GM19239 (cell line): Measurements from ENCODE around the gene RUFY3.
"Not testable (repeated sequence)": the region's sequence is repeated elsewhere in the genome, so short reads cannot be mapped to it uniquely, and the experiment has no call there.

Source experiments
- DNase-seq: peaks from one replicate; pipeline ENCODE4 v3.0.0; 2011; ENCODE audit warnings: low spot score; ENCODE audit not compliant: insufficient read length
- FAIRE-seq: peaks from 2 replicates; lab custom pipeline; 2011; peaks lifted over from hg19 to GRCh38; lab: Jason Lieb, UNC

RUFY3 gene, protein sequence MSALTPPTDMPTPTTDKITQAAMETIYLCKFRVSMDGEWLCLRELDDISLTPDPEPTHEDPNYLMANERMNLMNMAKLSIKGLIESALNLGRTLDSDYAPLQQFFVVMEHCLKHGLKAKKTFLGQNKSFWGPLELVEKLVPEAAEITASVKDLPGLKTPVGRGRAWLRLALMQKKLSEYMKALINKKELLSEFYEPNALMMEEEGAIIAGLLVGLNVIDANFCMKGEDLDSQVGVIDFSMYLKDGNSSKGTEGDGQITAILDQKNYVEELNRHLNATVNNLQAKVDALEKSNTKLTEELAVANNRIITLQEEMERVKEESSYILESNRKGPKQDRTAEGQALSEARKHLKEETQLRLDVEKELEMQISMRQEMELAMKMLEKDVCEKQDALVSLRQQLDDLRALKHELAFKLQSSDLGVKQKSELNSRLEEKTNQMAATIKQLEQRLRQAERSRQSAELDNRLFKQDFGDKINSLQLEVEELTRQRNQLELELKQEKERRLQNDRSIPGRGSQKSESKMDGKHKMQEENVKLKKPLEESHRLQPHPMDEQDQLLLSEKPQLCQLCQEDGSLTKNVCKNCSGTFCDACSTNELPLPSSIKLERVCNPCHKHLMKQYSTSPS

DNA sequence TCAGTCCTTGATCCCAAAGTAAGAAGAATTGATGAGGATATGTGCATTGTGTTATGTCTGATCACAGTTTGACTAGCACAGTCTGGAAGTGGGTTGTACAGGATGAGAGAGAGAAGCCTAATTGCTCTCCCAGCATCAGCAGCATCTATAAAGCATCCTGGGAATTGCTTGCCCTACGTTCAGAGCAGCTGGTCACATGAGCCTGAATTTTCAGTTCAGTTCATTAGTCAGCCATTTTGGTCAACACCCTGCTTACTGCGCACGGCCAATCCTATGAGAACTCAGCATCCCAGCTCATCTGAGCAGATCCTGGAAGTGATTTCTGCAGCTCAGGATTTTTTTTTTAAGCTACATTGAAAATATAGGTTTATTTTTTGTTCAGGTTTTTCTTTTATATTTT, at the start of gene RUFY3:
TSS of gene RUFY3 (plus strand) at position 218 of the 400 bp plus-strand sequence. CDS start 610 bp downstream, outside the sequence.
- FAIRE-seq: no peak
- no peak for DNase-seq

DNA sequence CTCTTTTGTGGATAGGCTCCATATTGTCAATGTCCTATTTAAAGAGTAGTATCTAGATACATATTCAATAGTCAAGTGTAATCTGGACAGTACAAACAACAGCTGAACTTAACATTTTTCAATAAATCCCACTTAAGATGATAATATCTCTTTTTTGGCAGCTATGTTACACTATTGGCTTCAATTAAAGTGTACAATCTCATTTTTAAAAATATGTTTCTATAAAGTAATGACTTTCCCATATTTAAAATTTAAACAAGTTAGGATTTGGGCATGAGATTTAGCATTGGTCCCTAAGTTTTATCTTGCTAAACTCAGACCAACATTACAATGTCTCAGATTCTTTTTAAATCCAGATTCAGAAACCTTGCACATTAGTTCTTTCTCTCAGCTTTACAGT, 47.6 kb upstream of the RUFY3 start:
- DNase-seq: no peak
- no peak for FAIRE-seq

DNA sequence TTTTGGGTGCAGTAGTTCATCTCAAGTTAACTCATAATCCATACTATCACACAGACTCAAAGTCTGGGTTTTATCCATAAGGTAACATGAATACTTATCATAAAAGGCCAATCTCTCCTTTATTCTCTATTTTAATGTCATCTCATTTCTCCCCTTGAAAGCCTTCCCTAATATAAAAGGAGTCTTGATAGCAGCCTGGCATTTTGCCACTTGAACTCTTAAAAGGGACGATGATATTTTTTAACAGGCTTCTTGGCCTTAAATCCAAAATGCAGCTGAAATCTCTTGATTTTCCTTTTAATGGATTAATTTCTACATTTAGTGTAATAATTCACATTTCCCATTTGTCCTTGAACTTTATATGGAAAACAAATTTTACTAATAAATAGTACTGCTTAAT, 47.0 kb upstream of the RUFY3 start:
- peak; percentile 74 for FAIRE-seq

DNA sequence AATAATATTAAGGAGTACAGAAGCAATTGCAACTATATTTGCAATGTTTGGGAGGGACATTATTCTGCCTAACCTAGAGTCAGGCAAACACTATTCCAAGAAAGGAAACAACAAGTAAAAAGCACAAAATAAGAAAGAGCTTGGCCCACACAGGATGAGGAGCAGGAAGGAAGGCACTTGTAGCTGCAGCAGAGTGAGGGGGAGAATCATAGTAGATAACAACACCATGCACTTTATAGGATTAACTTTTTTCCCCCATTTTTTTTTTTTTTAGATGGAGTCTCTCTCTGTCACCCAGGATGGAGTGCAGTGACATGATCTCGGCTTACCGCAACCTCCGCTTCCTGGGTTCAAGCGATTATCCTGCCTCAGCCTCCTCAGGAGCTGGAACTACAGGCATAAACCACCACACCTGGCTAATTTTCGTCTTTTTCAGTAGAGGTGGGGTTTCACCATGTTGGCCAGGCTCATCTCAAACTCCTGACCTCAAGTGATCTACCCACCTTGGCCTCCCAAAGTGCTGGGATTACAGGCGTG, 45.1 kb upstream of the RUFY3 start:
- FAIRE-seq (peak; percentile 61), DNase-seq (no peak)

More for the DNA sequence above, 47.0 kb upstream of the RUFY3 start:
- DNase-seq: no peak

DNA sequence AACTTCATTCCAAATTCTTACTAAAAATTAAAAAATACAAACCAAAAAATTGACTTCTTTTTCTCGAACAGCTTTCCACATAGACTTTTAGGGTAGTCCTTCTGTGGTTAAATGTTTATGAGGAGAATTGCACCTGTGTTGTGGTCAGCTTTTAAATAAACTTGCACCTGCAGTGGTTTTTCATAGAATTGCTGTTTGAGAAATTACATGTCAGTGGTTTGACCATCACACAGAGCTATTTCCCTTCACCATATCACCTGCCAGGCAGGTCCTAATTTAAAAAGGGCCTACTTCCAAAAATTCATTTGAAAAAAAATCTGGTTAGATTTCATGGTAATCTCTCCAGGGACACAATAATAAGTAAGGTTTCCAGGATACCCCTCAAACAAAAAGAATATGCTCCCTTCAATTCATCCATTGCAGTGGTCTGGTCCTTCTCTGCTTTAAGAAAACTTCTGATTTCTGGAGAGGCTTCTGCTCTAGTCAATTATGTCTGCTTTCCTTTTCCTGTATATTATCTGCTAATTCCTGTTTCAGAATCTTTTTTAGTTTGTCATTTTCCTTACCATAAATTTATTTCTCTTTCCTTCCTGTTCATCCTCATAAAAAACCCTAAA, 43.3 kb upstream of the RUFY3 start:
- peak; percentile 97 for FAIRE-seq
- no peak for DNase-seq

DNA sequence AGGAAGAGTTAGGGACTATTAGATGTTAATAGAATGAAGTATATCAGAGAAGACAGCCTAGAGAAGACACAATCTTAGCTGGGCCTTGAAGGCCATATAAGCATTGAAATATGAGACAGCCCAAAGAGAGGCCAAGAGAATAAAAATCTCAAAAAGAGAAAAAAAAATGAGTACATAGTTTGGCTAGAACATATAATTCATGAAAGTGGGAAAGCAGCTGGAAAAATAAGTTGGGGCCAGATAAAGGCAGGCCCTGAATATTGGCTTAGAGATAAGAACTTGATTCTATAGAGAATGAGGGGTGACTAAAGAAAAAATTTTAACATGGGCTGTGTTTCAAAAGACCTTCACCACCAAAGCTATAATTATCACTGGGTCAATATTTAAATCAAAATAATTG, 40.8 kb upstream of the RUFY3 start:
- no peak for DNase-seq
- FAIRE-seq: no peak

DNA sequence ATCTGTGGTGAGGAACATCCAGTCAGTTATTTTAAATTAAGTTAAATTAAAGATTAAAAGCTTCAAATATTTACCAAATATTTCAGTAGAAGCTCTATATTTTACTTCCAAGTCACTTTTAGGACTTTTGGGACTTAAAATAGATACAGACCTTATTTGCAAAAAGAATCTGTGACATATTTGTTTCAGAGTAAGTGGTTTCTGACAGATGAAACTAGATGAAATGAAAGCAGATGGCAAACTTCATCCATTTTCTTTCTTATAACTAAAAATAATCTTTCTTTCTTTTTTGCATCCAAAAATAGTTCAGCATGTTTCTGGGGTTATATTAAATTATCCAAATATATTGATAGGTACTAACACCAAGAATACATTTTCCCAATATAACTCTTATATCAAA, 40.1 kb upstream of the RUFY3 start:
- no peak for DNase-seq
- FAIRE-seq: no peak

DNA sequence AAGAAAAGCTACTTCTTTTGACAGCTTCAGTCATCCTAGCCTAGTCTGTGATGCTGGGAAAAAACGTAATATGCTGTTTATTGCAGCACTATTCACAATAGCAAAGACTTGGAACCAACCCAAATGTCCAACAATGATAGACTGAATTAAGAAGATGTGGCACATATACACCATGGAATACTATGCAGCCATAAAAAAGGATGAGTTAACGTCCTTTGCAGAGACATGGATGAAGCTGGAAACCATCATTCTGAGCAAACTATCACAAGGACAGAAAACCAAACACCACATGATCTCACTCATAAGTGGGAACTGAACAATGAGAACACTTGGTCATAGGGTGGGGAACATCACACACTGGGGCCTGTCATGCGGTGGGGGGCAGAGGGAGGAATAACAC, 39.6 kb upstream of the RUFY3 start:
- DNase-seq, FAIRE-seq: not testable (repeated sequence)

DNA sequence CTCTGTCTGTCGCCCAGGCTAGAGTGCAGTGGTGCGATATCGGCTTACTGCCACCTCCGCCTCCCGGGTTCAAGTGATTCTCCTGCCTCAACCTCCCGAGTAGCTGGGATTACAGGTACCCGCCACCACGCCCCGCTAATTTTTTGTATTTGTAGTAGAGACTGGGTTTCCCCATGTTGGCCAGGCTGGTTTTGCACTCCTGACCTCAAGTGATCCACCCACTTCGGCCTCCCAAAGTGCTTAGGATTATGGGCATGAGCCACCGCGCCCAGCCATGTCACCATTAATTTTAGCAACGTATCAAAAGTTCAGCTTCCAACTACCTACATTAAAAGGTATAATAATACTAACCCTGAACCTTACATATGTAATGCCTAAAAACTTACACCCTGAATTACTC, 34.4 kb upstream of the RUFY3 start:
- no peak for DNase-seq
- no peak for FAIRE-seq

DNA sequence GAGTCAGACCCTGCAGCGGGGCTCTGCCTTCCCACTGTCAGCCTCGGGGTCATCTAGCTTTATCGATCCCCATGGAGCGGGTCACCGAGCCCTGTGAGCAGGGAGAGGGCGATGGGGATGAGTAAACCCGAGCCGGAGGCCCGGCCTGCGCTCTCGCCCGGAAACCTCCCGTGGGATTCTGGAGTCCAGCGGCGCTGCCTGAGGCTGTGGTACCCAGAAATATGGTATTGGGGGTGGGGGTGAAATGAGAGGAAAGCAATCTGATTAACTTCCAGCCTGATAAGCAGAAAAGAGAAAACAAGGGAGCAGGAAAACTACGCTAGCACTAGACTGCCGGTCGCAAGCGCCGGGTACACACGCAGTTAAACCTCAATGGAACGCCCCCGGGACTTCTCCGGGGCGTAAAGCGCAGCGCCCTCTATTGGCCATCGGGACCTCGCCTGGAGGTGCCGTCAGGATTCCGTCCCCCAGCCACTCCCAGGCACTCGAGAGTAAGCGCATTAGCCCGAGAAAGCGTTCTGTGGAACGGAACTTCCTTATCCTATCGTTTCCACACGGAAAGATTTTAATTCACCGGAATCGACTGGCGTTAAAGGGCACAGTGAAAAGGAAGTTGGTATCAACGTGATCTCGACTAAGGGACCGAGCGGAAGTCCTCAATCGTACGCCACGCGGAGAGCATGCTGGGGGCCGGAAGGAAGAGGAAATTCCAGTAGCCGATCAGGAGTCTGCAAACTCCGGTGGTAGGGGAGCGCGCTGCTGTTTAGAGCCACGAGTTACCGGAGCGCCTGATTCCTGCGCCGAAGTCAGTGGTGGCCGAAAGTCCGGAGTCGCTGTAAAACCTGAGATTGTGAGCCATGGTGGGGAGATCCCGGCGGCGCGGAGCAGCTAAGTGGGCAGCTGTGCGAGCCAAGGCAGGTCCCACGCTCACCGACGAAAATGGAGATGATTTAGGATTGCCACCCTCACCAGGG, 33.7 kb upstream of the RUFY3 start, which contains the start of gene UTP3:
TSS of gene UTP3 (plus strand) at position 712 of the 974 bp plus-strand sequence. CDS start at position 858, 146 bp downstream.
- FAIRE-seq (peak; percentile 99), DNase-seq (no peak)

DNA sequence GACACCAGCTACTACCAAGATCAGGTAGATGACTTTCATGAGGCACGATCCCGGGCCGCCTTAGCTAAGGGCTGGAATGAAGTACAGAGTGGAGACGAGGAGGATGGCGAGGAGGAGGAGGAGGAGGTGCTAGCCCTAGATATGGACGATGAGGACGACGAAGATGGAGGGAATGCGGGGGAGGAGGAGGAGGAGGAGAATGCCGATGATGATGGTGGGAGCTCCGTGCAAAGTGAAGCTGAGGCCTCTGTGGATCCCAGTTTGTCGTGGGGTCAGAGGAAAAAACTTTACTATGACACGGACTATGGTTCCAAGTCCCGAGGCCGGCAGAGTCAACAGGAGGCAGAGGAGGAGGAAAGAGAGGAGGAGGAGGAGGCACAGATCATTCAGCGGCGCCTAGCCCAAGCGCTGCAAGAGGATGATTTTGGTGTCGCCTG, 33.0 kb upstream of the RUFY3 start:
- DNase-seq (no peak), FAIRE-seq (no peak)

DNA sequence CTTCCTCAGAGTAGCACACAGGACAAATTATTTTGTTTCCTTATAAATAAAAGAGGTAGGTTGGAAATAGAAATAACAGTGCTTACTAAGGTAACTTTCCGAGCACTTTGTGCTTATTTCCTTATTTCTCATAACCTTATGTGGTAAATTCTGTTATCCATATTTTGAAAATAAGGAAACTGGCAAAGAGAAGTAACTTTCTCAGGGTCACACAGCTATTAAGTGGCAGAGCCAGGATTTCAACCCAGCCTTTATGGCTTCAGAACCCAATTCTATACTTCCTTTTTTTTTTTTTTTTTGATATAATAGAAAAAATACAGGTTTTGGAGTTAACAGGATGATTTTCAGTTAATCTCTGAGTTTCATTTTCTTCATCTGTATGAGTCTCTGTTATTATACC, 30.1 kb upstream of the RUFY3 start:
- DNase-seq (no peak), FAIRE-seq (peak; percentile 57)

DNA sequence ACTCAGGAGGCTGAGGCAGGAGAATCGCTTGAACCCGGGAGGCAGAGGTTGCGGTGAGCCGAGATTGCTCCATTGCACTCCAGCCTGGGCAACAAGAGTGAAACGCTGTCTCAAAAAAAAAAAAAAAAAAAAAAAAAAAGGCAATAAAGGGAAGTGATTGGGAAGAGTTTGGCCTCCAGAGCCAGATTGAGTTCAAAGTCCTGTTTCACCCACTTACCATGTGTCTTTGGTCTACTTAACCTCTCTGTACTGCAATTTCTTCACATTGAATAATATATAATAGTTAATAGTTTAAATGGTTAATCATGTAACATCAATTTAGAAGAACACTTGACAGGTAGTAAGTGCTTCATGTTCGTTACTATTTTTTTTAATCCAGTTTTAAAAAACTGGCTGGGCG, 27.1 kb upstream of the RUFY3 start:
- DNase-seq, FAIRE-seq: not testable (repeated sequence)

DNA sequence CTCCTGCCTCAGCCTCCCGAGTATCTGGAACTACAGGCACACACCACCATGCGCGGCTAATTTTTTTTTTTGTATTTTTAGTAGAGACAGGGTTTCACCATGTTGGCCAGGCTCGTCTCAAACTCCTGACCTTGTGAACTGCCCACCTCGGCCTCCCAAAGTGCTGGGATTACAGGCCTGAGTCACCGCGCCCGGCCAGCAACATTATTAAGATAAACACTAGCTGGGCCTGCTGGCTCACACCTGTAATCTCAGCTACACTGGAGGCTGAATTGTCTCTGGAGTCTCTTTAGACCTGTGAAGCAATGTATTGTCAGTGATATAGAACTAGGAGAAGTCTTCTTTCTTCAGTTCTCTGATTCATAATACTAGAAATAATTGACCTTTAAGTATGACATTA, 23.3 kb upstream of the RUFY3 start:
- FAIRE-seq, DNase-seq: not testable (repeated sequence)

DNA sequence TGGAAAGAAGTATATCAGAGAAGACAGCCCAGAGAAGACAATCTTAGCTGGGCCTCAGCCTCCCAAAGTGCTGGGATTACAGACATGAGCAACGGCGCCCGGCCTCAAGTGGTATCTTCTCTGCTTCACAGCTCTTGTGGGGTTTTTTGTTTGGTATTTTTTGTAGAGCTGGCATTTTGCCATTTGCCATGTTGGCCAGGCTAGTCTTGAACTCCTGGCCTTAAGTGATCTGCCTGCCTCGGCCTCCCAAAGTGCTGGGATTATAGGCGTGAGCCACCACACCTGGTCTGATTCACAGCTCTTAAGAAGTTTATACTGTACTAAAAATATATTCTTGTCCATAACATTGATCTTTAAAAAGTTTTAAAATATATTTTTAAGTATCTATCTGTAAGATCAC, 21.1 kb upstream of the RUFY3 start:
- DNase-seq: no peak
- no peak for FAIRE-seq

DNA sequence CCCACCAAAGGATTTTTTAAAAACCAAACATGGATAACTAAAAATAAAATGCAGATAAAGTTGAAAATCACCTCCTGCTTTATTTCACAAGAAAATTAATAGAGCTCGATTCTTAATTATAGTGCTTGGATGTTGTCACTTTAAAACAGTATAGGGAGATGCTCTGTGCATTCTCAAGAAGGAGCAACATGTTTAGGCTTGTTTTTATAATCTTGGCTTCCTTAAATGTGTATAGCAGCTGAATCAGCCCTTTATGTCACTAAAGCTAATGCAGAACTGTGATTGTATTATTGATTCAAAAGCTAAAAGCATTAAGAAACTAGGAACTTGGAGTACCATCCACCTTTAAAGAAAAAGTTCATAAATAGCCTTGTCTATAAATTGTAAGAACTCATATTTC, 20.5 kb upstream of the RUFY3 start:
- DNase-seq (no peak), FAIRE-seq (no peak)

DNA sequence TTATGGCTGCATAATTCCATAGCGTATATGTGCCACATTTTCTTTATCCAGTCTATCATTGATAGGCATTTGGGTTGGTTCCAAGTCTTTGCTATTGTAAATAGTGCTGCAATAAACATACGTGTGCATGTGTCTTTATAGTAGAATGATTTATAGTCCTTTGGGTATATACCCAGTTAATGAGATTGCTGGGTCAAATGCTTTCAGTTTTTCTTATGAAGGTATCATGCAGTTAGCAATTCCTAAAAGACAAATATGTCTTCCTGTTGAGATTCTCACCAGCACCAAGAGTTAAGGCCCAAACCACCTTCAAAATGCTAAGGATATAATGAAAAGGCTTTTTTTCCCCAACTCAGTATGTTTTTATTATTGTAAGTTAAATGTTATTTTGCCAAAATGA, 19.2 kb upstream of the RUFY3 start:
- DNase-seq, FAIRE-seq: not testable (repeated sequence)

DNA sequence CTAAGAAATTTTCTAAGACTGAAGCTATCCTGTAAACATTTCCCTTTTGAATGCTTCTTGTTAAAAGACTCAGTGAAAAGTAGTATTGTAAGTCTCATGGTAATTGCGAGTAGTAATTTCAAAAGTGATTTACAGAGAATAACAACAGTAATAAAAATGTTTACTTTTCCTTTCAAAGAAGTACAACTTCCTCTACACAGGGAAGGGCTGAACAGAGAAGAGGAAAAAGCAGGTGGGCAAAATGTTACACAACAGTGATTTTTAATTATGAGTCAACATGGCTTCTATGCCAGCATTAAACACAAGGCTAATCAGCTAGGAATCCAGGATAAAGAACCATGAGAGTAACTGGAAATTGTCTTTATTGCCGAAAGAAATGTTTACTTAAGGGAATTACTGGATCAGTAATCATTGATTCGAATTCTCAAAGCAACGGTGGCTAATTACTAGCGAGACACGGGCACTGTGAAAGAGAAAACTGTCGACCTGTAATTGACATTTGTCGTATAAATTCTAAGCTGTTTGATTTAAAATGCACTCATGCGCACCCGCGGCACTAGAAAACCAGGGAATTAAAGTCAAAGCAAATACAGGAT, 18.0 kb upstream of the RUFY3 start:
- DNase-seq (no peak), FAIRE-seq (peak; percentile 76)

DNA sequence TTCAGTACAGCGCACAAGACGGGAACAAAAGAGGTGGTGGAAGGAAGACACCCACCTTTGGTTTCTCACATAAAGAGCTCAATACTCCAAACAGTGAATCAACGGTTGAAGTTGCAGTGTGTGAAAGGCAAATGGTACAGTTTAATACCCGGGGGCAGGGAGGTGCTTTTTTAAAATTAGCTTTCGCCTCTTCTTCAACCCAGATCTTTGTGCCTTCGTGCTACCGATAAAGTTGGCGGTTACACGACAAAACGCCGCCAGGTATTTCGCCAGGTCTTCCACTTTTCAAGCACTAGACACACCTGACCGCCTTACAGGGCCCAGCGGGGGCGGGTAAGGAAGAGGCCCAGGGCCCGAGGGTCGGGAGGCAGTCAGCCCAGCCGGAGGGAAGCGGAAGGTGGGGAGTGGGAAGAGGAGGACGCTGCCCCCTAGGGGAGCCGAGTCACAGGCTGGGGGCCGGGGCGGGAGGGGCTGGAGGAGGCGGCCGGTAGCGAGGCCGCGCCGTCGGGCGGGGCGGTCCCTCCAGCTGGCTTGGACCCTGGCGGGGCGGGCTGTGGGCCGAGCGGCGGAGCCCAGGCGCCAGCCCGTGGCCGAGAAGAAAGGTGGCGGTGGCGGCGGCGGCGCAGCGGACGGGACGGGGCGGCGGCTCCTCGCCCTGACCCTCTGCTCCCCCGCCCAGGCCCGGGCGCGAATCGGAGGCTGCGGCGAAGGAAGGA, 17.4 kb upstream of the RUFY3 start:
- FAIRE-seq: peak; percentile 72
- DNase-seq: no peak
